ENCODE measurements around the gene LUZP2. TPM values are rescaled to one million over a fixed set of nuclear protein-coding genes. Genes with fewer than 3 reads are reported as not detected.

Gene LUZP2
- total and polyA plus RNA-seq, 2 of the 8 experiments (the other 6 are each of a cell fraction or from before 2014, with no cell fraction given), result 0.79 to 1.5 TPM

GRCh38 chr11:24609192-24610119 is 112.6 kb downstream of the LUZP2 start (continued):
- TF ChIP-seq, protein P1, sequence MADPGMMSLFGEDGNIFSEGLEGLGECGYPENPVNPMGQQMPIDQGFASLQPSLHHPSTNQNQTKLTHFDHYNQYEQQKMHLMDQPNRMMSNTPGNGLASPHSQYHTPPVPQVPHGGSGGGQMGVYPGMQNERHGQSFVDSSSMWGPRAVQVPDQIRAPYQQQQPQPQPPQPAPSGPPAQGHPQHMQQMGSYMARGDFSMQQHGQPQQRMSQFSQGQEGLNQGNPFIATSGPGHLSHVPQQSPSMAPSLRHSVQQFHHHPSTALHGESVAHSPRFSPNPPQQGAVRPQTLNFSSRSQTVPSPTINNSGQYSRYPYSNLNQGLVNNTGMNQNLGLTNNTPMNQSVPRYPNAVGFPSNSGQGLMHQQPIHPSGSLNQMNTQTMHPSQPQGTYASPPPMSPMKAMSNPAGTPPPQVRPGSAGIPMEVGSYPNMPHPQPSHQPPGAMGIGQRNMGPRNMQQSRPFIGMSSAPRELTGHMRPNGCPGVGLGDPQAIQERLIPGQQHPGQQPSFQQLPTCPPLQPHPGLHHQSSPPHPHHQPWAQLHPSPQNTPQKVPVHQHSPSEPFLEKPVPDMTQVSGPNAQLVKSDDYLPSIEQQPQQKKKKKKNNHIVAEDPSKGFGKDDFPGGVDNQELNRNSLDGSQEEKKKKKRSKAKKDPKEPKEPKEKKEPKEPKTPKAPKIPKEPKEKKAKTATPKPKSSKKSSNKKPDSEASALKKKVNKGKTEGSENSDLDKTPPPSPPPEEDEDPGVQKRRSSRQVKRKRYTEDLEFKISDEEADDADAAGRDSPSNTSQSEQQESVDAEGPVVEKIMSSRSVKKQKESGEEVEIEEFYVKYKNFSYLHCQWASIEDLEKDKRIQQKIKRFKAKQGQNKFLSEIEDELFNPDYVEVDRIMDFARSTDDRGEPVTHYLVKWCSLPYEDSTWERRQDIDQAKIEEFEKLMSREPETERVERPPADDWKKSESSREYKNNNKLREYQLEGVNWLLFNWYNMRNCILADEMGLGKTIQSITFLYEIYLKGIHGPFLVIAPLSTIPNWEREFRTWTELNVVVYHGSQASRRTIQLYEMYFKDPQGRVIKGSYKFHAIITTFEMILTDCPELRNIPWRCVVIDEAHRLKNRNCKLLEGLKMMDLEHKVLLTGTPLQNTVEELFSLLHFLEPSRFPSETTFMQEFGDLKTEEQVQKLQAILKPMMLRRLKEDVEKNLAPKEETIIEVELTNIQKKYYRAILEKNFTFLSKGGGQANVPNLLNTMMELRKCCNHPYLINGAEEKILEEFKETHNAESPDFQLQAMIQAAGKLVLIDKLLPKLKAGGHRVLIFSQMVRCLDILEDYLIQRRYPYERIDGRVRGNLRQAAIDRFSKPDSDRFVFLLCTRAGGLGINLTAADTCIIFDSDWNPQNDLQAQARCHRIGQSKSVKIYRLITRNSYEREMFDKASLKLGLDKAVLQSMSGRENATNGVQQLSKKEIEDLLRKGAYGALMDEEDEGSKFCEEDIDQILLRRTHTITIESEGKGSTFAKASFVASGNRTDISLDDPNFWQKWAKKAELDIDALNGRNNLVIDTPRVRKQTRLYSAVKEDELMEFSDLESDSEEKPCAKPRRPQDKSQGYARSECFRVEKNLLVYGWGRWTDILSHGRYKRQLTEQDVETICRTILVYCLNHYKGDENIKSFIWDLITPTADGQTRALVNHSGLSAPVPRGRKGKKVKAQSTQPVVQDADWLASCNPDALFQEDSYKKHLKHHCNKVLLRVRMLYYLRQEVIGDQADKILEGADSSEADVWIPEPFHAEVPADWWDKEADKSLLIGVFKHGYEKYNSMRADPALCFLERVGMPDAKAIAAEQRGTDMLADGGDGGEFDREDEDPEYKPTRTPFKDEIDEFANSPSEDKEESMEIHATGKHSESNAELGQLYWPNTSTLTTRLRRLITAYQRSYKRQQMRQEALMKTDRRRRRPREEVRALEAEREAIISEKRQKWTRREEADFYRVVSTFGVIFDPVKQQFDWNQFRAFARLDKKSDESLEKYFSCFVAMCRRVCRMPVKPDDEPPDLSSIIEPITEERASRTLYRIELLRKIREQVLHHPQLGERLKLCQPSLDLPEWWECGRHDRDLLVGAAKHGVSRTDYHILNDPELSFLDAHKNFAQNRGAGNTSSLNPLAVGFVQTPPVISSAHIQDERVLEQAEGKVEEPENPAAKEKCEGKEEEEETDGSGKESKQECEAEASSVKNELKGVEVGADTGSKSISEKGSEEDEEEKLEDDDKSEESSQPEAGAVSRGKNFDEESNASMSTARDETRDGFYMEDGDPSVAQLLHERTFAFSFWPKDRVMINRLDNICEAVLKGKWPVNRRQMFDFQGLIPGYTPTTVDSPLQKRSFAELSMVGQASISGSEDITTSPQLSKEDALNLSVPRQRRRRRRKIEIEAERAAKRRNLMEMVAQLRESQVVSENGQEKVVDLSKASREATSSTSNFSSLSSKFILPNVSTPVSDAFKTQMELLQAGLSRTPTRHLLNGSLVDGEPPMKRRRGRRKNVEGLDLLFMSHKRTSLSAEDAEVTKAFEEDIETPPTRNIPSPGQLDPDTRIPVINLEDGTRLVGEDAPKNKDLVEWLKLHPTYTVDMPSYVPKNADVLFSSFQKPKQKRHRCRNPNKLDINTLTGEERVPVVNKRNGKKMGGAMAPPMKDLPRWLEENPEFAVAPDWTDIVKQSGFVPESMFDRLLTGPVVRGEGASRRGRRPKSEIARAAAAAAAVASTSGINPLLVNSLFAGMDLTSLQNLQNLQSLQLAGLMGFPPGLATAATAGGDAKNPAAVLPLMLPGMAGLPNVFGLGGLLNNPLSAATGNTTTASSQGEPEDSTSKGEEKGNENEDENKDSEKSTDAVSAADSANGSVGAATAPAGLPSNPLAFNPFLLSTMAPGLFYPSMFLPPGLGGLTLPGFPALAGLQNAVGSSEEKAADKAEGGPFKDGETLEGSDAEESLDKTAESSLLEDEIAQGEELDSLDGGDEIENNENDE (IDR thresholded peaks at IDR 0.05; ENCODE audit: insufficient replicate concordance, low read length), result no peak
- no peak for TF ChIP-seq GABPA (IDR thresholded peaks at IDR 0.05; ENCODE audit: borderline replicate concordance, insufficient read depth, low read length)
- TF ChIP-seq RBBP5 (IDR thresholded peaks at IDR 0.05; ENCODE audit: borderline replicate concordance, low read depth, low read length), result no peak
- no peak for TF ChIP-seq NANOG (IDR thresholded peaks at IDR 0.05; ENCODE audit: insufficient read depth, low read depth, low read length, poor library complexity, severe bottlenecking)
- no peak for TF ChIP-seq EZH2 (IDR thresholded peaks at IDR 0.05; ENCODE audit: low read depth, low read length, severe bottlenecking)
- no peak for TF ChIP-seq HDAC2 (IDR thresholded peaks at IDR 0.05; ENCODE audit: borderline replicate concordance in 1 of 2, low read depth in 2 of 2, low read length in 2 of 2)
- TF ChIP-seq FOSL1 (IDR thresholded peaks at IDR 0.05; ENCODE audit: insufficient read depth, low read depth, low read length), result no peak
- no peak for TF ChIP-seq TCF12 (IDR thresholded peaks at IDR 0.05; ENCODE audit: low read depth, low read length)

Data from H1 (cell line).